LNCAP (cell line): ENCODE measurements around the gene SFXN1.

Source experiments
- TF ChIP-seq, protein P1 (sequence below): fragments of 450-650 bp; IDR thresholded peaks from 2 replicates; pipeline ENCODE4 v1.5.1; 2017; ENCODE audit warnings: mild to moderate bottlenecking

The SFXN1 gene

DNA sequence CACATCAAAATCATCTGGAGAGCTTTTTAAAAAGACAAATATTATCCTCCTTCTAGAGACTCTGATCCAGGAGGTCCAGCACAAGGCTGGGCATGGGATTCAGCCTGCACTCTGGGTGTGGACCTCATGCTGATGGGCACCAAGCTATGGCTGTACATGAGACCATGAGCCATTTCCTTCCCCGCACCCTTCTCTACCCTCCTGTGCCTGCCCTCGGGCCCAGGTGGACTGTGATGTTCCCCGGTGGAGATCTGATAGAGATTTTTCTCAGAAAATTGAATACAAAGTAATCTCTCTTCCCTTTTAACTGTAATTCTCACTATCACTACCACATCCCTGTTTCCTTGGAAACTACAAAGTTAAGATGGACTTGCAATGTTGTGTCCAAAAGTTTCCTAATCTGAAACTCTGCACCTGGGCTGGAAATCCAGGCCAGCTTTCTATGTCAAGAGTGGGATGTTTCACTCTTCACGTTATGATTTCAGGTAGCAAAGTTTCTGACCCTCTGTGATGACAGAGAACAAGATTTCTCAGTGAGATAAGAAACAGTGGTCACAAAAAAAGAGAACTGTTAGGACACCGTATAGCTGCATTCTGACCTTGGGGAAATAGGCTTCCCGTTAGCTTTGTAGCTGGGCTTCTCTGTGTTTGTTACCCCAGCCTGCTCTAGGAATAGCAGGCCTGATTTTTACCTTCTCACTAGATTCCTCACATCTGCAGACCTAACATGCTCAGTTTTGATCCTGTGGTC is 11.5 kb downstream of the SFXN1 start:
- TF ChIP-seq, protein P1, sequence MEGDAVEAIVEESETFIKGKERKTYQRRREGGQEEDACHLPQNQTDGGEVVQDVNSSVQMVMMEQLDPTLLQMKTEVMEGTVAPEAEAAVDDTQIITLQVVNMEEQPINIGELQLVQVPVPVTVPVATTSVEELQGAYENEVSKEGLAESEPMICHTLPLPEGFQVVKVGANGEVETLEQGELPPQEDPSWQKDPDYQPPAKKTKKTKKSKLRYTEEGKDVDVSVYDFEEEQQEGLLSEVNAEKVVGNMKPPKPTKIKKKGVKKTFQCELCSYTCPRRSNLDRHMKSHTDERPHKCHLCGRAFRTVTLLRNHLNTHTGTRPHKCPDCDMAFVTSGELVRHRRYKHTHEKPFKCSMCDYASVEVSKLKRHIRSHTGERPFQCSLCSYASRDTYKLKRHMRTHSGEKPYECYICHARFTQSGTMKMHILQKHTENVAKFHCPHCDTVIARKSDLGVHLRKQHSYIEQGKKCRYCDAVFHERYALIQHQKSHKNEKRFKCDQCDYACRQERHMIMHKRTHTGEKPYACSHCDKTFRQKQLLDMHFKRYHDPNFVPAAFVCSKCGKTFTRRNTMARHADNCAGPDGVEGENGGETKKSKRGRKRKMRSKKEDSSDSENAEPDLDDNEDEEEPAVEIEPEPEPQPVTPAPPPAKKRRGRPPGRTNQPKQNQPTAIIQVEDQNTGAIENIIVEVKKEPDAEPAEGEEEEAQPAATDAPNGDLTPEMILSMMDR, result no peak

DNA sequence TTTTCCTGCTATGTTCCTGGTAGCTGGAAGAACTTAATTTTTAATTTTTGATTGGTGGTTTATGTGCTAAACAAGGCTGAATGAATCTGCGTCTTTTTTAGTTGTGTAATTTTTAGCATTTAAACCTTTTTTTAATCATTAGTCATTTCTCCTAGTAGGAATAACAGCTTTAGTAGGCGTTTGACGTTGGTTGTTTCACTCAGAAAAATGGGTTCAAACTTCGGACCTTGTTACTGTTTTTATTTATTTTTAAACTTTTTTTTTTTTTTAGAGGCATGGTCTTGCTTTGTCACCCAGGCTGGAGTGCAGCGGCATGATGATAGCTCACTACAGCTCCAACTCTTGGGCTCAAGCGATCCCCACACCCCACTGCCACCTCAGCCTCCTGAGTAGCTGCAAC is 12.9 kb downstream of the SFXN1 start:
- TF ChIP-seq, protein P1, result no peak

DNA sequence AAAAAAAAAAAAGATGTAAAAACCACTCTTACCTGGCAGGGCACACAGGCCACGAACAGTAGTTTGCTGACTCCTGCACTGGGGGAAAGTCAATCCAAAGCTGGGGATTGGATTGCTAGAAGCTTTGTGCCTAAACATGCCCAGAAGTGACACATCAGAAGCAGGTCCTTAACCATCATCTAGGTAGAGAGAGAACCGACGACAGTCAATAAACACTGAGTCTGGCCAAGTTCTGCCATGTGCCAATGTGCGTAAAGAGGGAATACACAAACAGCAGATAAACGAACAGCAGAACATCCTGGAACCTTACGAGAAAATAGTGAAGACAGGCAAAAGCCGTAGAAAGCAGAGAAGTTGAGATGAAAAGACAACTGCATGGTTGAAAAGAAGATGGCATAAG is 14.9 kb downstream of the SFXN1 start:
- TF ChIP-seq, protein P1, result no peak

DNA sequence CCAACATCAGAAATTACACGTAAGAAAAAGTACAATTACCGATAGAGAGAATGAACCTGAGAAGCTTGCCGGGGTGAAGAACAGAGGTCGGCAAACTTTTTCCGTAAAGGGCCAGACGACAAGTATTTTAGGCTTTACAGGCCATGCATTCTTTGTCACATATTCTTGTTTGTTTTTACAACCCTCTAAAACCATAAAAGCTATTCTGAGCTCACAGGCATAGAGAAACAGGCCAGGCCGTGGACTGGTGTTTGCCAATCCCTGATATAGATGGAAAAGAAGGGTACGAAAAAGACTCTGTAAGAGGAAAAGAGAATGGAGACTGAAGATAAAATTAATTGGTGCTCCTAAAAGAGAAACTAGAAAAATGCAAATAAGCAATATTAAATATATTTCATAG is 15.4 kb downstream of the SFXN1 start:
- TF ChIP-seq, protein P1, result no peak

DNA sequence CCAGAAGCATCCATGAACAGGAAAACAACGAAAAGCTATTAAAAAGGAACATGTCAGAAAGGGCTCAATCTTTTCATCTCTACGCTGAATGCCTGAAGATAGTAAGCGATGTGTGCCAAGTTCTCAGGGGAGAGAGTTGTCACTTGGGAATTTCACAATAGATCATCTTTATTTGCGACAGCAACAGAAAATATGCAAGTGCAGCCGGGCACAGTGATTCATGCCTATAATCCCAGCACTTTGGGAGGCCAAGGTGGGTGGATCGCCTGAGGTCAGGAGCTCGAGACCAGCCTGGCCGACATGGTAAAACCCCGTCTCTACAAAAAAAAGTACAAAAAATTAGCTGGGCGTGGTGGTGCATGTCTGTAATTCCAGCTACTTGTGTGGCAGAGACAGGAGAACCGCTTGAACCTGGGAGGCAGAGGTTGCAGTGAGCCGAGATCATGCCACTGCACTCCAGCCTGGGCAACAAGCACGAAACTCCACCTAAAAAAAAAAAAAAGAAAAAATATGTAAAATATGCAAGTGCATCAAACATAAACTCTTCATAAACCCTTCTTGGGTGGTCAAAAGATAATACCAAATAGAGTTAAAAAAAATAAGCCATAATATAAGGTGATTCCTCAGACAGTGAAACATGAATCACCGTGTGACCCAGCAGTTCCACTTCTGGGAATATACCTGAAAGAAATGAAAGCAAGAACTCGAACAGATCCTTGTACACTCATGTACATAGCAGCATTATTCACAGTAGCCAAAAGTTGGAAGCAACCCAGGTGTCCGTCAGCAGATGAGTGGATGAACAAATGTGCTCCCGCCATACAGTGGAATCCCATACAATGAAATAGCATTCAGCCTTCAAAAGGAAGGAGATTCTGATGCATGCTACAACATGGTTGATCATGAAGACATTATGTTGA is 16.2 kb downstream of the SFXN1 start:
- TF ChIP-seq, protein P1, result no peak

DNA sequence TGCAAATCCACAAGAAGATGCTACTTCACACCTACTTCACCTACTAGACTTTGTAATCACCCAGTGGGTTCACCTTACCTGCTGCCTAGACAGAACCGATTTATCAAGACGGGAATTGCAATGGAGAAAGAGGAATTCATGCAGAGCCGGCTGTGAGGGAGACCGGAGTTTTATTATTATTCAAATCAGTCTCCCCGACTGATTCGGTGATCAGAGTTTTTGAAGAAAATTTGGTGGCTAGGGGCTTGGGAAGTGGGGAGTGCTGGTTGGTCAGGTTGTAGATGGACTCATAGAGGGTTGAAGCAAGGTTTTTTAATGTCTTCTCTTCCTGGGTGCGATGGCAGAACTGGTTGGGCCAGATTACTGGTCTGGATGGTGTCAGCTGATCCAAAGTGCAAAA is 23.4 kb downstream of the SFXN1 start:
- TF ChIP-seq, protein P1, result no peak

DNA sequence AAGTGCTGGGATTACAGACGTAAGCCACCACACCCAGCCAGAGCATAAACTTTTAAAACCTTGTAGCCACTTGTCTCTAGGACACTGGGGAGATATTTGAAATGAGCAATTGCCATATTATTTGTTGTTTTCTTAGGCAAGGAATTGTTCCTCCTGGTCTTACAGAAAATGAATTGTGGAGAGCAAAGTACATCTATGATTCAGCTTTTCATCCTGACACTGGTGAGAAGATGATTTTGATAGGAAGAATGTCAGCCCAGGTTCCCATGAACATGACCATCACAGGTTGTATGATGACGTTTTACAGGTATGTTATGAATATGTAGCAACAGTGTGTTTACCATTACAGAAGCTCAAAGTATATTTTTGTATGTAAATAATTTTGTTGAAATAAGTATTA is 30.5 kb downstream of the SFXN1 start:
- TF ChIP-seq, protein P1, result no peak
